Measurements from ENCODE around the gene OR4Q2. TPM values are rescaled to one million over a fixed set of nuclear protein-coding genes. Genes with fewer than 3 reads are reported as not detected.

Gene OR4Q2
- total RNA-seq, 4 donors from 2014 or later, result not detected

DNA sequence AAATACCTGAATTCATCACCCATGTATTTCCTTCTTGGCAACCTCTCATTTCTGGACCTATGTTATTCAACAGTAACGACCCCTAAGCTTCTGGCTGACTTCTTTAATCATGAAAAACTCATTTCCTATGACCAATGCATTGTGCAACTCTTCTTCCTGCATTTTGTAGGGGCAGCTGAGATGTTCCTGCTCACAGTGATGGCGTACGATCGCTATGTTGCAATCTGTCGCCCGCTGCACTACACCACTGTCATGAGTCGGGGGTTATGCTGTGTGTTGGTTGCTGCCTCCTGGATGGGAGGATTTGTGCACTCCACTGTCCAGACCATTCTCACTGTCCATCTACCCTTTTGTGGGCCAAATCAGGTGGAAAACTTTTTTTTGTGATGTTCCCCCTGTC, 356 bp downstream of the OR4Q2 start:
- ATAC-seq, result no peak
- H3K27ac ChIP-seq, result no peak overlapping the region
- H3K4me1 ChIP-seq, result no peaks in the 10 kb centered on the region
- no peaks in the 10 kb centered on the region for H3K9me3 ChIP-seq
- H3K27me3 ChIP-seq, result no peaks in the 10 kb centered on the region
- TF ChIP-seq POLR2AphosphoS5 (IDR thresholded peaks at IDR 0.05), result no peak
- TF ChIP-seq, protein P1, sequence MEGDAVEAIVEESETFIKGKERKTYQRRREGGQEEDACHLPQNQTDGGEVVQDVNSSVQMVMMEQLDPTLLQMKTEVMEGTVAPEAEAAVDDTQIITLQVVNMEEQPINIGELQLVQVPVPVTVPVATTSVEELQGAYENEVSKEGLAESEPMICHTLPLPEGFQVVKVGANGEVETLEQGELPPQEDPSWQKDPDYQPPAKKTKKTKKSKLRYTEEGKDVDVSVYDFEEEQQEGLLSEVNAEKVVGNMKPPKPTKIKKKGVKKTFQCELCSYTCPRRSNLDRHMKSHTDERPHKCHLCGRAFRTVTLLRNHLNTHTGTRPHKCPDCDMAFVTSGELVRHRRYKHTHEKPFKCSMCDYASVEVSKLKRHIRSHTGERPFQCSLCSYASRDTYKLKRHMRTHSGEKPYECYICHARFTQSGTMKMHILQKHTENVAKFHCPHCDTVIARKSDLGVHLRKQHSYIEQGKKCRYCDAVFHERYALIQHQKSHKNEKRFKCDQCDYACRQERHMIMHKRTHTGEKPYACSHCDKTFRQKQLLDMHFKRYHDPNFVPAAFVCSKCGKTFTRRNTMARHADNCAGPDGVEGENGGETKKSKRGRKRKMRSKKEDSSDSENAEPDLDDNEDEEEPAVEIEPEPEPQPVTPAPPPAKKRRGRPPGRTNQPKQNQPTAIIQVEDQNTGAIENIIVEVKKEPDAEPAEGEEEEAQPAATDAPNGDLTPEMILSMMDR (IDR thresholded peaks at IDR 0.05), result no peak
- TF ChIP-seq EP300 (IDR thresholded peaks at IDR 0.05), result no peak
- no peak for TF ChIP-seq POLR2A (IDR thresholded peaks at IDR 0.05)
- H3K36me3 ChIP-seq, result no peaks in the 10 kb centered on the region
- WGBS, 2 donors (ENCODE audit: low coverage in 1 of 2), result 64 to 73% methylated on average over 7 of the region's 7 CpGs
- H3K4me3 ChIP-seq, result no peak overlapping the region

DNA sequence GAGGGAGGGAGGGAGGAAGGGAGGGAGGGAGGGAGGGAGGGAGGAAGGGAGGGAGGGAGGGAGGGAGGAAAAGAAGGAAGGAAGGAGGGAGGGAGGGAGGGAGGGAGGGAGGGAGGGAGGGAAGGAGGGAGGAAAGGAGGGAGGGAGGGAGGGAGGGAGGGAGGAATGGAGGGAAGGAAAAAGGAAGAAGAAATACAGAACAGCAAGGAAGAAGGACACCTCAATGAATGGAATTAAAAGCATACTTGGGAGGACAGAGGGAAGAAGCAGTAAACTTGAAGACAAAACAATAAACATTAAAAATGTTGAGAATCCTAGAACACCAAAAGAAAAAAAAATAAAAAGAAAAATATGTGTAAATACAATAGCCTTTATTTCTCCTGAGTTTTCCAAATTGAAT, 6.2 kb downstream of the OR4Q2 start:
- Histone ChIP-seq H3K9me3 (no peaks in the 10 kb centered on the region), H3K4me3 (no peak overlapping the region), H3K36me3 (no peaks in the 10 kb centered on the region), H3K27me3 (no peaks in the 10 kb centered on the region), H3K27ac (no peak overlapping the region), H3K4me1 (no peaks in the 10 kb centered on the region)
- TF ChIP-seq, protein P1 (IDR thresholded peaks at IDR 0.05), result no peak
- TF ChIP-seq POLR2AphosphoS5 (IDR thresholded peaks at IDR 0.05) (no peak), POLR2A (IDR thresholded peaks at IDR 0.05) (no peak), EP300 (IDR thresholded peaks at IDR 0.05) (no peak)
- ATAC-seq, result no peak

DNA sequence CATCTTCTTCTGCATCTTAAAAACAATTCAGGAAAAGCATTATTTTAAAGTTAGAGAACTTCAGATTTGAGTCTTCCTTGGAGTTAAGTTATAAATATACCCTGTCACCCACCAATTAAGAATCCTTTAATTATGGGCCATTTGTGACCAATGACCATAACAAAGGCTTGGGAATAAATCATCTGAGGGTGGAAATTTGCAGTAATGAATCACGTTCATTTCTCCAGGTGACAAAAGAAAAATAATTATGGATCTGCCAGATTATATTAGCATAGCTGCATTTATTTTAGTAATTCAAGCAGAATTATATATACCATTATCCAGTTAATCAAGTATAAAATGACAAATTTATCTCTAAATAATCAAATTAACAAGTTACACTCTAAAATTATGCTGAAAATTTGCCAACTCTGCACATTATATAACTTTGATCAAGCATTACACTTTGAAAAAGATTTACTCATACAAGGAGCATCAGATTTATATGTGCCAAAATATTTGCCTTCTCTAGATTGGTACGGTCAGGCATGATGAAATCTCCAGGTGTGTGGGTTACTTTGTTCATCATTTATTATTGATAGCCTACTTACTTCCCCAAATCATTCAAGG, 17.4 kb downstream of the OR4Q2 start, which contains the start of gene OR4K14:
Gene OR4K14 (minus strand): TSS at position 51 of the 609 bp plus-strand sequence. CDS start 4,114 bp downstream, outside the sequence.
- ATAC-seq, result no peak
- Histone ChIP-seq H3K36me3 (no peaks in the 10 kb centered on the region), H3K27ac (no peak within 1 kb of the TSS), H3K27me3 (no peaks in the 10 kb centered on the region), H3K4me1 (no peaks in the 10 kb centered on the region), H3K4me3 (no peak within 1 kb of the TSS), H3K9me3 (peaks cover 0 to 5% (median 0%) of the 10 kb centered on the region in 3 donors)
- 56 to 81% methylated on average over 2 of the region's 2 CpGs for WGBS, 2 donors (ENCODE audit: low coverage in 1 of 2)
- TF ChIP-seq POLR2AphosphoS5 (IDR thresholded peaks at IDR 0.05), result no peak
- TF ChIP-seq EP300 (IDR thresholded peaks at IDR 0.05), result no peak
- no peak for TF ChIP-seq POLR2A (IDR thresholded peaks at IDR 0.05)
- TF ChIP-seq, protein P1 (IDR thresholded peaks at IDR 0.05), result no peak

DNA sequence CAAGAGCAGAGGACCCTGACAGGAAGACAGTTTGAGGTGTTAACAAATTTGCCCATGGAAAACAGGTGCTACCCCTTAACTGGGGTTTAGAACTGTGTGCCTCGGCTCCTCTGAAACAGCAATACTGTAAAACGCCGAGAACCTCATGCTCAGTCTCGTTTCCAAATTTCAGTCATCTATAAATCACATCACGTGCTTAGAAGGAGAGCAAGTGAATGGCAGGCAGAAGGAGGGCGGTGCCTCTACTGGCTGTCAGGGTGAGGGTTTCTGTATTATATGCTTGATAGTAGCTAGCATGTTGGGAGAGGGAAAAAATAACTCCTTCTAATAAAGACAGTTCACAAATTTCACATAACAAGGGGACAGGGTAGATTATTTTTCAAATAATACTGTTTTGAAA, 29.1 kb downstream of the OR4Q2 start:
- peaks cover 0 to 4% (median 0%) of the 10 kb centered on the region in 3 donors for H3K9me3 ChIP-seq
- ATAC-seq, result no peak
- H3K27ac ChIP-seq, result no peak overlapping the region
- 50 to 65% methylated on average over 4 to 6 of the region's 6 CpGs for WGBS, 2 donors (ENCODE audit: low coverage in 1 of 2)
- H3K27me3 ChIP-seq, result no peaks in the 10 kb centered on the region
- H3K4me3 ChIP-seq, result no peak overlapping the region
- no peaks in the 10 kb centered on the region for H3K36me3 ChIP-seq
- no peaks in the 10 kb centered on the region for H3K4me1 ChIP-seq
- TF ChIP-seq POLR2A (IDR thresholded peaks at IDR 0.05), result no peak
- TF ChIP-seq EP300 (IDR thresholded peaks at IDR 0.05), result no peak
- TF ChIP-seq POLR2AphosphoS5 (IDR thresholded peaks at IDR 0.05), result no peak
- TF ChIP-seq, protein P1 (IDR thresholded peaks at IDR 0.05), result no peak

GRCh38 chr14:20035449-20035848, 33.5 kb downstream of the OR4Q2 start:
- TF ChIP-seq, protein P1 (IDR thresholded peaks at IDR 0.05), result no peak
- no peak for TF ChIP-seq POLR2AphosphoS5 (IDR thresholded peaks at IDR 0.05)
- no peak for TF ChIP-seq EP300 (IDR thresholded peaks at IDR 0.05)
- no peak for TF ChIP-seq POLR2A (IDR thresholded peaks at IDR 0.05)
- WGBS, 2 donors (ENCODE audit: low coverage in 1 of 2), result 52 to 69% methylated on average over 3 of the region's 3 CpGs

More at GRCh38 chr14:20035449-20035848, 33.5 kb downstream of the OR4Q2 start:
- H3K36me3 ChIP-seq, result no peaks in the 10 kb centered on the region
- no peak overlapping the region for H3K27ac ChIP-seq
- H3K9me3 ChIP-seq, result no peaks in the 10 kb centered on the region
- H3K27me3 ChIP-seq, result no peaks in the 10 kb centered on the region
- no peaks in the 10 kb centered on the region for H3K4me1 ChIP-seq
- no peak overlapping the region for H3K4me3 ChIP-seq
- no peak for ATAC-seq
